Trophoblast cell (in vitro differentiated cells and primary cell): Measurements from ENCODE around the gene LEMD3.

Experiments
- DNase-seq, 2 donors: peaks; one replicate each; pipeline ENCODE4 v3.0.0-alpha.2; 2016
- H2AFZ ChIP-seq: 2 replicates; pipeline ENCODE4 v1.6.1; 2013; ENCODE audit warnings: low read length, moderate library complexity, mild to moderate bottlenecking; ENCODE audit not compliant: insufficient read depth, poor library complexity
- H2AK5ac ChIP-seq: 2 replicates; pipeline ENCODE4 v1.6.1; 2013; ENCODE audit warnings: mild to moderate bottlenecking, low read length
- H2BK120ac ChIP-seq: 2 replicates; pipeline ENCODE4 v1.6.1; 2013; ENCODE audit warnings: low read length, mild to moderate bottlenecking, moderate library complexity; ENCODE audit not compliant: insufficient read depth, poor library complexity
- H2BK12ac ChIP-seq: 2 replicates; pipeline ENCODE4 v1.6.1; 2013; ENCODE audit warnings: mild to moderate bottlenecking, low read length, moderate library complexity
- H2BK5ac ChIP-seq: 2 replicates; pipeline ENCODE4 v1.6.1; 2013; ENCODE audit warnings: low read length, low read depth, moderate library complexity, mild to moderate bottlenecking; ENCODE audit not compliant: poor library complexity
- H3K14ac ChIP-seq: 2 replicates; pipeline ENCODE4 v1.6.1; 2013; ENCODE audit warnings: mild to moderate bottlenecking, low read length
- H3K18ac ChIP-seq: 2 replicates; pipeline ENCODE4 v1.6.1; 2013; ENCODE audit warnings: mild to moderate bottlenecking, low read length
- H3K23ac ChIP-seq: 2 replicates; pipeline ENCODE4 v1.6.1; 2013; ENCODE audit warnings: low read length
- H3K27ac ChIP-seq: 2 replicates; pipeline ENCODE4 v1.5.1; 2013; ENCODE audit warnings: low read depth, mild to moderate bottlenecking, inconsistent platforms, low read length, moderate library complexity
- H3K27me3 ChIP-seq: 2 replicates; pipeline ENCODE4 v1.6.1; 2013; ENCODE audit warnings: inconsistent platforms, mild to moderate bottlenecking, low read length, moderate library complexity; ENCODE audit not compliant: insufficient read depth
- H3K36me3 ChIP-seq, 2 experiments: 1 replicate in 1 of 2; 2 replicates in 1 of 2; pipeline ENCODE4 v1.6.1; 2013; ENCODE audit warnings: low read length in 2 of 2, mild to moderate bottlenecking in 2 of 2, moderate library complexity in 1 of 2; ENCODE audit not compliant: insufficient read depth in 2 of 2, control insufficient read depth in 1 of 2
- H3K4ac ChIP-seq: 2 replicates; pipeline ENCODE4 v1.6.1; 2013; ENCODE audit warnings: low read depth, mild to moderate bottlenecking, low read length, moderate library complexity
- H3K4me1 ChIP-seq, 2 experiments: 1 replicate in 1 of 2; 2 replicates in 1 of 2; pipeline ENCODE4 v1.6.1; 2013; ENCODE audit warnings: low read length in 2 of 2, mild to moderate bottlenecking in 2 of 2, moderate library complexity in 1 of 2; ENCODE audit not compliant: insufficient read depth in 2 of 2, control insufficient read depth in 1 of 2
- H3K4me2 ChIP-seq: 2 replicates; pipeline ENCODE4 v1.6.1; 2013; ENCODE audit warnings: inconsistent platforms, mild to moderate bottlenecking, low read length, moderate library complexity
- H3K4me3 ChIP-seq: 2 replicates; pipeline ENCODE4 v1.5.1; 2013; ENCODE audit warnings: mild to moderate bottlenecking, low read depth, low read length, inconsistent platforms
- H3K79me1 ChIP-seq: one replicate; pipeline ENCODE4 v1.6.1; 2013; ENCODE audit warnings: low read length
- H3K79me2 ChIP-seq: 2 replicates; pipeline ENCODE4 v1.6.1; 2013; ENCODE audit warnings: low read length, mild to moderate bottlenecking; ENCODE audit not compliant: control insufficient read depth, insufficient read depth, poor library complexity
- H3K9ac ChIP-seq: 2 replicates; pipeline ENCODE4 v1.6.1; 2013; ENCODE audit warnings: mild to moderate bottlenecking, low read length
- H3K9me3 ChIP-seq: 2 replicates; pipeline ENCODE4 v1.6.1; 2013; ENCODE audit warnings: low read depth, mild to moderate bottlenecking, control low read depth, inconsistent platforms, low read length; ENCODE audit not compliant: insufficient read depth
- H4K12ac ChIP-seq: 2 replicates; pipeline ENCODE4 v1.6.1; 2013; ENCODE audit warnings: low read depth, mild to moderate bottlenecking, low read length, moderate library complexity
- H4K8ac ChIP-seq: 2 replicates; pipeline ENCODE4 v1.6.1; 2013; ENCODE audit warnings: low read depth, mild to moderate bottlenecking, low read length, moderate library complexity
- H4K91ac ChIP-seq: one replicate; pipeline ENCODE4 v1.6.1; 2013; ENCODE audit warnings: low read depth, mild to moderate bottlenecking, low read length, moderate library complexity
- WGBS: extraction: QIAGEN DNeasy Blood & Tissue Kit; methylation state at CpG from one replicate; pipeline ENCODE4 v1.1.7; 2013; ENCODE audit warnings: missing lambda C conversion rate; ENCODE audit not compliant: insufficient read length, insufficient coverage; ENCODE audit errors: extremely low coverage; 5-methylcytosine and 5-hydroxymethylcytosine counted together

Gene LEMD3

DNA sequence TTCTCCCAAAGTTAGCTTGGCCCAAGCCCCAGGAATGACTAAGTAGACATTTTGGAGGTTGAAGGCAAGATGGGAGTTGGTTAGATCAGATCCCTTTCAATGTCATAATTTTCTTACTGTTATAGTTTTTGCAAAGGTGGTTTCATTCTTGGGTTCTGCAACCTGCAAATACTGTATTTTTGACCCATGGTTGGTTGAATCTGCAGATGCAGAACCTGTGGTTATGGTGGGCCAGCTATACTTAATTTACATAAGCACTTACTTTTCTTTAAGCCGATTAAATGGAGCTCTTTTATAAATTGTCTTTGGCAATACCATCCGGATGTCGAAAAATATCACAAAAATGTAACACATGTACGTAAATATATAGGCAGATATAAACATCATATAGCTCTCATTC is 25.6 kb downstream of the LEMD3 start:
- Histone ChIP-seq H3K79me2 (no peaks in the 10 kb centered on the region), H3K36me3 (no peaks in the 10 kb centered on the region), H3K23ac (no peak overlapping the region), H4K8ac (no peak overlapping the region), H3K27me3 (no peaks in the 10 kb centered on the region), H3K4me1 (no peaks in the 10 kb centered on the region), H2BK12ac (no peak overlapping the region), H3K9ac (no peak overlapping the region), H2BK120ac (no peak overlapping the region), H3K4me3 (no peak overlapping the region), H3K14ac (no peak overlapping the region), H4K12ac (no peak overlapping the region), H2AK5ac (no peak overlapping the region), H3K79me1 (no peaks in the 10 kb centered on the region), H4K91ac (no peak overlapping the region), H3K9me3 (no peaks in the 10 kb centered on the region), H2BK5ac (no peak overlapping the region), H2AFZ (no peak overlapping the region), H3K18ac (no peak overlapping the region), H3K4ac (no peak overlapping the region), H3K4me2 (no peak overlapping the region), H3K27ac (no peak overlapping the region)
- no peak for DNase-seq
- WGBS = no CpG with 5 or more reads among the region's 4 CpGs

DNA sequence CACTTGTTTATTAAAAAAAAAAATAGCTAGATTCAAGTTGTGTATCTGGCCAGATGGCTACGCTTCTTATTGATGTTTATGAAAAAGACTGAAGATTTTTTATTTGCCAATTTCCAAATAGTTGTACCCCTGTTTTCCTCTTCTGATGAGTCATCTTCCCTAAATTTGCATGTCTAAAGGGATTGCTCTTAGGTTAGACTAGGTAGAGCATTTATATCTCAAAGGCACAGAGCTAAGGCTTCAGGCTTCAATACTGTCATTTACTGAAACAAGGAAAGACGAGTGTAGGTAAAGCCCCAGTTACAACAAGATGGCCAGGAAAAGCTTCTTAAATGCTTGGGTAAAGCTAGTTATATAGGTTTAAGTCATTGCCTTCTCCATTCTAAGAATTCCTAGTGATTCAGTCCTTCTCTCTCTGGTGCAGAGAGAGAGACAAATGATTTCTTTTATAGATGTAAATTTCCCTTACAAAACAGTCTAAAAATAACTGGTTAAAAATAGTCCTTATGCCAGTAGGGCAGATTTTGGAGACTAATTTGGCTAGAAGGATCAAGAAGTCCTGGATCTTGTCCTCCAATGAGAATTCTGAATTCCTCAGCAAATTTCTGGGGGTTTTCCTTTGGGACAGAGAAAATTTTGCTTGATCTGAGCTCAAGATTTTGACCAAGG is 26.1 kb downstream of the LEMD3 start:
- no peak overlapping the region for H3K18ac ChIP-seq
- no peak overlapping the region for H4K91ac ChIP-seq
- H2BK5ac ChIP-seq = no peak overlapping the region
- H3K9me3 ChIP-seq = no peaks in the 10 kb centered on the region
- no peaks in the 10 kb centered on the region for H3K27me3 ChIP-seq
- no peak overlapping the region for H4K8ac ChIP-seq
- no peak overlapping the region for H3K14ac ChIP-seq
- DNase-seq = no peak
- no peak overlapping the region for H3K9ac ChIP-seq
- no peak overlapping the region for H4K12ac ChIP-seq
- no peak overlapping the region for H3K4me3 ChIP-seq
- no peaks in the 10 kb centered on the region for H3K4me1 ChIP-seq
- H2AK5ac ChIP-seq = no peak overlapping the region
- no peak overlapping the region for H2AFZ ChIP-seq
- H3K79me2 ChIP-seq = no peaks in the 10 kb centered on the region
- no peak overlapping the region for H3K23ac ChIP-seq
- no peak overlapping the region for H3K4ac ChIP-seq
- no peak overlapping the region for H2BK12ac ChIP-seq
- WGBS = no CpG with 5 or more reads among the region's 2 CpGs
- H2BK120ac ChIP-seq = no peak overlapping the region
- H3K36me3 ChIP-seq = no peaks in the 10 kb centered on the region
- no peak overlapping the region for H3K27ac ChIP-seq
- no peak overlapping the region for H3K4me2 ChIP-seq
- no peaks in the 10 kb centered on the region for H3K79me1 ChIP-seq

DNA sequence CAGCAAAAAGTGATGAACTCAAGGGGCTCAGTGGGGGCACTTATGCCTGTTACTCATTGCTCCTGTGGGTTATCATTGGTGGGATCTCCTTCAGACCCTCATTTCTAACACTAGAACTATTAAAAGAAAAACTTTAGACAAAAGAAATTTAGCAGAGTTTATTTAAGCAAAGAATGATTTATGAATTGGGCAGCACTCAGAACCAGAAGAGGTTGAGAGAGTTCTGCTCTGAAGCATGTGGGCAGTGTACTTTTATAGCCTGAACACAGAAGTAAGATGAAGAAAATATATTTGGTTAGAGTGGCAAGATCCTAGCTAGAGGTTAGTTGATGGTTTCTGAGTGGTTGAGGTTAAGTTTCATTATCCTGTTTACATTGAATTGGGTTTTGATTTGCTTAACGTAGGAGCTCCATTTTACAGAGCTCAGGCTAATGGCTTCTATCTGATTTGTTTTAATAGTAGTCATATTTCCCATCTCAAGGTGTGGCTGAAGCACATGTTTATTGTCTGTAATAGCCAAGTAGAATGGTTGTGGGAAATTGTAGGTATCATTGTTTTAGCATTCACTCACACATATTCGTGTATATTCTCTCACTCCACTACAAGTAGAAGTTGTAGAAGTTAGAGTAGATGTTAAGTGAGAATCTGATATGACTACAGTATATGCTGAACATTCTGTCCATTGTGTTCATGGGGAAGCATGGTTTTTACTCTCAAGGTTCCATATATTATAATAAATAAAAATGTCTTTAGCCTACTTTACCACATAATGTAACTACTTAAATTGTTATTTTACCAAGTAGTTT is 27.6 kb downstream of the LEMD3 start:
- Histone ChIP-seq H3K23ac (peak overlapping the region; percentile 95), H3K9me3 (no peaks in the 10 kb centered on the region), H3K4me3 (no peak overlapping the region), H2AFZ (no peak overlapping the region), H2BK120ac (no peak overlapping the region), H3K36me3 (no peaks in the 10 kb centered on the region), H3K4ac (no peak overlapping the region), H3K4me2 (no peak overlapping the region), H3K14ac (no peak overlapping the region), H3K9ac (no peak overlapping the region), H4K91ac (no peak overlapping the region), H4K12ac (no peak overlapping the region), H2BK5ac (no peak overlapping the region), H3K4me1 (no peaks in the 10 kb centered on the region), H2BK12ac (no peak overlapping the region), H3K27ac (no peak overlapping the region), H3K18ac (no peak overlapping the region), H3K27me3 (no peaks in the 10 kb centered on the region), H3K79me2 (no peaks in the 10 kb centered on the region), H3K79me1 (no peaks in the 10 kb centered on the region), H4K8ac (no peak overlapping the region), H2AK5ac (no peak overlapping the region)
- no CpG with 5 or more reads among the region's 2 CpGs for WGBS
- no peak for DNase-seq

DNA sequence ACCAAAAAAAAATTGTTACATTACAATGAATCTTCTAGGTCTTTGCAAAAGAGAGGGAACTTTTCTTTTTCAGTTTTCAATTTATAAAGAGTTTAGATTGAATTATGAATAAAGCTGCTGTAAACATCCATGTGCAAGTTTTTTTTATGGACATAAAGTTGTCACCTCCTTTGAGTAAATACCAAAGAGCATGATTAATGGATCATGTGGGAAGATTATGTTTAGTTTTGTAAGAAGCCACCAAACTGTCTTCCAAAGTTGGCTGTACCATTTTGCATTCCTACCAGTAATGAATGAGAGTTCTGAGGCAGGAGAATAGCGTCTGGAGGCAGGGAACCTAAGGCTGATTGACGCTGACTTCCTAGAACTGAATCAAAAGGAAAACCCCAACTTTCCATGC is 30.2 kb downstream of the LEMD3 start:
- DNase-seq = no peak
- H3K4ac ChIP-seq = no peak overlapping the region
- no peak overlapping the region for H4K91ac ChIP-seq
- H3K27ac ChIP-seq = no peak overlapping the region
- H3K79me2 ChIP-seq = no peaks in the 10 kb centered on the region
- no peaks in the 10 kb centered on the region for H3K27me3 ChIP-seq
- no peak overlapping the region for H2AK5ac ChIP-seq
- H2BK120ac ChIP-seq = no peak overlapping the region
- no peak overlapping the region for H3K9ac ChIP-seq
- H2AFZ ChIP-seq = no peak overlapping the region
- H3K9me3 ChIP-seq = no peaks in the 10 kb centered on the region
- no peak overlapping the region for H3K14ac ChIP-seq
- H3K23ac ChIP-seq = no peak overlapping the region
- H3K4me2 ChIP-seq = no peak overlapping the region
- WGBS = no CpG with 5 or more reads among the region's 2 CpGs
- no peak overlapping the region for H4K8ac ChIP-seq
- no peaks in the 10 kb centered on the region for H3K79me1 ChIP-seq
- no peaks in the 10 kb centered on the region for H3K36me3 ChIP-seq
- H3K18ac ChIP-seq = no peak overlapping the region
- no peak overlapping the region for H2BK5ac ChIP-seq
- H2BK12ac ChIP-seq = no peak overlapping the region
- H3K4me1 ChIP-seq = no peaks in the 10 kb centered on the region
- H4K12ac ChIP-seq = no peak overlapping the region
- H3K4me3 ChIP-seq = no peak overlapping the region
